Left renal pelvis (tissue), 4 donors: ENCODE results near the gene KLK3. TPM values are rescaled to one million over a fixed set of nuclear protein-coding genes. Genes with fewer than 3 reads are reported as not detected.
"Not testable (repeated sequence)": the region's sequence is repeated elsewhere in the genome, so short reads cannot be mapped to it uniquely, and the experiment has no call there.

Source experiments
- DNase-seq, 4 donors: peaks; one replicate each; pipeline ENCODE4 v3.0.0-alpha.2; 2013; ENCODE audit warnings: low read depth in 4 of 4, low spot score in 3 of 4
- polyA plus RNA-seq, 4 donors: library from polyadenylated mRNA; unstranded; fragments of 120-200 nt; gene quantifications; one replicate each; pipeline ENCODE4 v1.2.1, GENCODE V29; 2013; ENCODE audit not compliant: insufficient read length in 4 of 4

The KLK3 gene
- polyA plus RNA-seq: under 1 TPM in 3 of 4 donors, not detected in 1; 0.47 to 0.88 (median 0.66) TPM

DNA sequence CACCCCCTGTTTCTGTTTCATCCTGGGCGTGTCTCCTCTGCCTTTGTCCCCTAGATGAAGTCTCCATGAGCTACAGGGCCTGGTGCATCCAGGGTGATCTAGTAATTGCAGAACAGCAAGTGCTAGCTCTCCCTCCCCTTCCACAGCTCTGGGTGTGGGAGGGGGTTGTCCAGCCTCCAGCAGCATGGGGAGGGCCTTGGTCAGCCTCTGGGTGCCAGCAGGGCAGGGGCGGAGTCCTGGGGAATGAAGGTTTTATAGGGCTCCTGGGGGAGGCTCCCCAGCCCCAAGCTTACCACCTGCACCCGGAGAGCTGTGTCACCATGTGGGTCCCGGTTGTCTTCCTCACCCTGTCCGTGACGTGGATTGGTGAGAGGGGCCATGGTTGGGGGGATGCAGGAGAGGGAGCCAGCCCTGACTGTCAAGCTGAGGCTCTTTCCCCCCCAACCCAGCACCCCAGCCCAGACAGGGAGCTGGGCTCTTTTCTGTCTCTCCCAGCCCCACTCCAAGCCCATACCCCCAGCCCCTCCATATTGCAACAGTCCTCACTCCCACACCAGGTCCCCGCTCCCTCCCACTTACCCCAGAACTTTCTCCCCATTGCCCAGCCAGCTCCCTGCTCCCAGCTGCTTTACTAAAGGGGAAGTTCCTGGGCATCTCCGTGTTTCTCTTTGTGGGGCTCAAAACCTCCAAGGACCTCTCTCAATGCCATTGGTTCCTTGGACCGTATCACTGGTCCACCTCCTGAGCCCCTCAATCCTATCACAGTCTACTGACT is at the start of gene KLK3:
Gene KLK3, plus strand, starts transcription at position 280 of the 775 bp plus-strand sequence. Its CDS starts 41 bp downstream, at position 321.
- DNase-seq: no peak

DNA sequence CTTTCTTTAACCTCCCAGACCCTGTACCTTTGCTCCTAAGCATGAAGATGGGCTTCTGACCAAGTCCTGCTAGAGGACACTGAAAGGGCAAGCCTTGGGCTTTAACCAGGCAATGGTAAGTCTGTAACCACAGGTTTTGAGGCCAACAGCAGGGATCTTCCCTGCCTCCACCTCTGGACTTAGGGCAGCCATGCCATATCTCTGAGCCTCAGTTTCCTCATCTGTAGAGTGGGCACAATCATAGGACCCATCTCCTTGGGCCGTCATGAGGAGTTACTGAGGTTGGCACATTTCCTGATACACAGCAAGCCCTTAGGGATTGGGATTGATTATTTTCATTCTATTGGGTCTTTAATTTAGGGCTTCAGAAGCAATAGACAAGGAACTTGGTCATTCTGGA is 45.9 kb upstream of the KLK3 start:
- DNase-seq: no peak

DNA sequence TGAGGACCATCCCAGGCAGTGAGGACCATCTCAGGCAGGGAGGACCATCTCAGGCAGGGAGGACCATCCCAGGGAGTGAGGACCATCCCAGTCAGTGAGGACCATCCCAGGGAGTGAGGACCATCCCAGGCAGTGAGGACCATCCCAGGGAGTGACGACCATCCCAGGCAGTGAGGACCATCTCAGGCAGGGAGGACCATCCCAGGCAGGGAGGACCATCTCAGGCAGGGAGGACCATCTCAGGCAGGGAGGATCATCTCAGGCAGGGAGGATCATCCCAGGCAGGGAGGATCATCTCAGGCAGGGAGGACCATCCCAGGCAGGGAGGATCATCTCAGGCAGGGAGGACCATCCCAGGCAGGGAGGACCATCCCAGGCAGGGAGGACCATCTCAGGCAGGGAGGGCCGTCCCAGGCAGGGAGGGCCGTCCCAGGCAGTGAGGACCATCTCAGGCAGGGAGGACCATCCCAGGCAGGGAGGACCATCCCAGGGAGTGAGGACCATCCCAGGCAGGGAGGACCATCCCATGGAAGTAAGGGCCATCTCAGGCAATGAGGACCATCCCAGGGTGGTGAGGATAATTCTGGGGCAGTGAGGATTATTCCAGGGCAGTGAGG is 43.0 kb upstream of the KLK3 start:
- DNase-seq: not testable (repeated sequence)

DNA sequence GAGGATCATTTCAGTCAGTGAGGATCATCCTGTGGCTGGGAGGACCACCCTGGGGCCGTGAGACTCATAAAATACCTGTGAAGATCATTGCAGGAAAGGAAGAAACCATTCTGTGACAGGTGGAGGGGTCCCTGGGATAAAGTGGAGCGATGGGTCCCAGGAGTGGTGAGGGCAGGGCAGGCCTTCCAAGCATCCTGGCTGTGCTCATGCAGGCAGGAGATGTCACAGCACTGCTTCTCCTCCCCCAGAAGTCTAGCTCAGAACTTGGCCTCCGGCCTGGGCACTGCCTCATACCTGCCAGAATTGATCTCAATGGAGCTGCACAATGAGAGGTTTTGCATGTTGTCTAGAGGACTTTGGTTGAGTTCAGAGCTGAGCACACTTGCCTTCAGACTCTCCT is 42.2 kb upstream of the KLK3 start:
- no peak for DNase-seq

DNA sequence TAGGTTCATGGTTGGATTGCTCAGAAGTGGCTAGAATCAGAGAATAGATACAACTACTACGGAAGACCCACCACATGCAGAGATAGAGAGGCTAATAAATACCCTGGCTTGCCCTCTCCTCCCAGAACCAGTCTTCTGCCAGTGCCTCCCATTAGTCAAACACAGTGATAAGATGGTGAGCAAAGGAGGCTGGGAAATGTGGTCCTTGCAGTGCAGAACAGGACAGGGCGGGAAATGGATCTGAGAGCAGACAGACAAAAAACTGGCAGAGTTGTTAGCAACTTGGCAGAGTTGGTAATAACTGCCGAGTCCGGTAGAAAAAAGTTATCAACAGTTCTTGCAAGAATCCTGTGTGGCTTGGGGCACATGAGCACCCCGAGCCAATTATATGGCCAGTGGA is 39.8 kb upstream of the KLK3 start:
- DNase-seq: no peak

GRCh38 chr19:50815439-50815838 is 39.3 kb upstream of the KLK3 start:
- no peak for DNase-seq

DNA sequence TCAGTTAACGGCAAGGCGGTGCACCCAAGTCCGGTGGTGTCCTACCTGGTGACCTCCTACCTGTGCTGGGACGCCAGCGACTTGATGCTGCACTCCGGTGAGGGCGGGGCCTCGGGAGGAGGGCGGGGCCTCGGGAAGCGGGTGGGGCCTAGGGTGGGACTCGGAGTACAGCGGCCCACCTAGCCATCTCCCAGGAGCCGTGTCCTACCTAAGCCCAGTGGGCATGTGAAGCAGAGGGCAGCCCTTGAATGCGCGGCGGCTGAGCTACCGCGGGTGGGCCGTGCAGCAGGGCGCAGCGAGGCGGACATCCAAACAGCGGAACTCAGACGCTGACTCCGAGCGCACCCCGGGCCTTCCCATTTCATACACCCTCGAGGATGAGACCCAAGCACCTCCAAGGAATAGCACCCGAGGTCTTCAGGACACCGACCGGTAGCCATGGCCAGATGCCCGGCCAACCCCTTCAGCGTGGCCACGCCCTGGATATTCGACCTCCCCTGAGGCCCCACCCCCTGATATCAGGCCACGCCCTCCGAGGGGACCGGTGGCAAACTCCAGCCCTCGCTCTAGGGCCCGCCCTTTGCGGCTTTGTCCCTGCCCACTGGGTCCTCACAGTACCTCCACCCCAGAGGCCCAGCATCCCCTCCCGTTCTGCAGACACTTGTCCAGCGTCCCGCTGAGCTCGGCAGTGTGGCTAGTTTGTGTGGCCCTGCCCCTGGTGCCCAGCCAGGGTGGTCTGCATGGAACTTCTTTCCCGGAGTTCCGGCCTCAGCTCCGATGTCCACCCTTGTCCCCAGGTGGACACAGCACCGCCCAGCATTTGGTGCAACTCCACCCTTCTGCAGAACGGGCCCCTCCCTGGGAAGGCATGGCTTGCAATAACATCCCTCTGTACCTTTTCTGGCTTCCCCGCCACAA is 36.5 kb upstream of the KLK3 start:
- DNase-seq: no peak

- no peak for DNase-seq
Measured at GRCh38 chr19:50818859-50819472, 35.7 kb upstream of the KLK3 start.

DNA sequence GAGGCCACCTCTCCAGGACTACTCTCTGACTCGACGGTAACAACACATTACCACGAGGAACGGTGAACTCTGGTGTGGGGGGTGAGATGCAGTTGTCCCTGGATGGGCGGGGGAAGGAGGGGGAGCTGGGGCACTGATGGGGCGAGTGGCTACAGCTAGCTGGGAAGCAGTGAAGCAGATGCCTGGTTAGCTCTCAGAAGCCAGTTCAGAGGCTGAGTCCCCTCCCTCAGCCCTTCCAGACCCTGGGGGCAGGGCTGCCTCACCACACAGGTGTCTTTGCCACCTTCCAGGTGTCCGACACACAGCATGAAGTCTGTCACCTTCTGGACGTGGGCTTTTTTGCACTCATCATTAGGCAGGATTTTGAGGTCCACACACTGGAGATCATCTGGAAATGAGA is 35.1 kb upstream of the KLK3 start:
- no peak for DNase-seq

DNA sequence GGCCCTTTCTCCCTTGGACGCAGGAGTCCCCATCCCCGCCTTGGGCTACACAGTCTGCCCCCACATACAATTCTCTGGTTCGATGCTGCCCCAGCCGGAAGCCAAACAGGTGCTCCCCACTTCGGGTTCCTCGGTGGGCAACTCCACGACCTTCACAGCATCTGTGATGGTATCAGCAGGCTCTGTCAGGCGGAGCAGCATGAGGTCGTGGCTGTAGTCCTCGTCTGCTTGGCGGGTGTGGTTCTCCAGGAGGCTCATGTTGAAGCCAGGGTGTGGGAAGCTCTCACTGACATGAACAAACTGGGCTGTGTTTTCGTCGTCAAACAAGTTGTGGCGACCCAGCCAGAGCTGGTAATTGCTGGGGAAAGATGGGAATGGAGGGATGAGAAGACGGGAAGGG is 34.6 kb upstream of the KLK3 start:
- no peak for DNase-seq

GRCh38 chr19:50820549-50821247 is 34.0 kb upstream of the KLK3 start:
- no peak for DNase-seq

GRCh38 chr19:50821248-50821612 is 33.5 kb upstream of the KLK3 start:
- DNase-seq: no peak

DNA sequence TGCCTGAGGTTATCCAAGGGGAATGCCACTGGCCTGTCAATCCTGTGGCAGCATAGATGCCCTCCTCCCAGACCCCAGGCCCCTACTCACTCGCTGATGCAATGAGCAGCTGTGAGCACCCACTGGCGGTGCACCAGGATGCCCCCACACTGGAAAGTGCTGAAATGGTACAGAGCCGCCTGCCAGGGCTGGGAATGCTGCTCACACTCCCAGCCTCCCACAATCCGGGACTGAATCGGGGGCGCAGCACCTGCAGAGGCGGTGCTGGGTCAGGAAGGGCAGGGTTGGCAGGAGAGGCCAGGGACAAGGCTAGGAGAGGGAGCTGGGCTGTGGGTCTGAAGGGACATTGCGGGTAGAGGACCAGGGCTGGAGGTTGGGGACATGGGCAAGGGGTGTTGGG is 33.1 kb upstream of the KLK3 start:
- no peak for DNase-seq

- DNase-seq: no peak
Measured at GRCh38 chr19:50822661-50823208, 32.0 kb upstream of the KLK3 start.

DNA sequence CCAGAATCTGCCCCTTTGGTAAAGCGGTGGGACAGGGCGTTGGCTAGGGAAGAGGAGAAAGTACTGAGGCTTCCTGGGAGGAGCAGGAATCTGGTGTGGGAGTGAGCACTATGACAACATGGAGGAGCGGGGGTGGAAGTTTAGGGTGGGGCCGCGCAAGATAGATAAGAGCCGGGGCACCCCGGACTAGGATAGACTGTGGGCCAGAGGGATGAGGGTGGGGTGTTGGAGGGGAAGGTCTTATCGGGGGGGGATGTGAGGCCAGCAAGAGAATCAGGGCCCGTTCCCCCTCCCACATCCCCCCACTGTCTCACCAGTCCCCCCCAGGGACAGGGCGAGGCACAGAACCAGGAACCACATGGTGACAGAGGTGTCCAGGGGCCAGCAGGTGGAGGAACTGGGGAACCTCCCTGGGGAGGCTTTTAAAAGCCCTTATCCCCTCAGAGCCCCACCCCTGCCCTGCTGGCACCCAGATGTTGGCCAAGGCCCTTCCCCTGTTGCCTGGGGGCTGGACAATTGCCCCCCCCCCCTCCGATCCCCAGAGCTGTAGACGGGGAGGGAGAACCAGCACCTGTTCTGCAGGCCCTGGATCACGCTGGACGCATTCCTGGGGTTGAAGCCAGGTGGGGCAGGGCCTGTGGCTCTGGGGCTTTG is 31.2 kb upstream of the KLK3 start, which contains the start of gene KLK1:
Gene KLK1, minus strand, starts transcription at position 399 of the 654 bp plus-strand sequence. Its CDS starts 39 bp downstream, at position 360.
- DNase-seq: no peak

DNA sequence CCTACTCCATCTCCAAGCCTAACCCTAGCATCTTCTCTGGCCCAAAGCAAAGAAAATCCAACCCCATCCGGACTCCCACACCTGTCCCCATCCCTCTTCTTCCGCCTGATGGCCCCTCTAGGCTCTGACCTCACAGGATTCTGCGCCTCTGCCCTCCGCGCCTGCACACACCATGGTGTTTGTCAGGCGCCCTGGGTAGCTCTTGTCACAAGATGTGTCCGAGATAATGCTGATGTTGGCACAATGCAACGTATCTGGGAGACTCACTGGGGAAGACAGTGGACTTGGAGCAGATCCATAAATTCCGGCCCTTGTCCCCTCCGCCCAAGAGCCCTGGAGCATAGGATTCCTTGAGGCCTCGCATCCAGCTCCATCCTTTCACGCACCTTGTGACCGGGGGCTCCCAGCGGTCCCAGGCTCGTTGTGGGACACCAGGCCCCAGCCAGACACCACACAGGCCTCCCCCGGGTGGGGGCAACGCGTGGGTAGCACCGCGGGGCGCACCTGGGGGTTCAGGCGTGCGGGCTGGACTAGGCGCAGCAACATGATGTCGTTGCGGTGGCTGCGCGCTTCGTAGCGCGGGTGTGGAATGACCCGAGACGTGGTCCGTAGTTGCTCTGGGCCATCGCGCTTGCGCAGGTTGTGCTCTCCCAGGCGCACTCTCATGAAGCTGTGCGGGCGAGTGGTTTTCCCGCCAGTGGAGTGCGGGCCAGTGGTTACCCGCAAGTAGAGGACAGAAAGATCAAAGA is 28.0 kb upstream of the KLK3 start:
- DNase-seq: no peak

GRCh38 chr19:50827476-50827875 is 27.2 kb upstream of the KLK3 start:
- no peak for DNase-seq

DNA sequence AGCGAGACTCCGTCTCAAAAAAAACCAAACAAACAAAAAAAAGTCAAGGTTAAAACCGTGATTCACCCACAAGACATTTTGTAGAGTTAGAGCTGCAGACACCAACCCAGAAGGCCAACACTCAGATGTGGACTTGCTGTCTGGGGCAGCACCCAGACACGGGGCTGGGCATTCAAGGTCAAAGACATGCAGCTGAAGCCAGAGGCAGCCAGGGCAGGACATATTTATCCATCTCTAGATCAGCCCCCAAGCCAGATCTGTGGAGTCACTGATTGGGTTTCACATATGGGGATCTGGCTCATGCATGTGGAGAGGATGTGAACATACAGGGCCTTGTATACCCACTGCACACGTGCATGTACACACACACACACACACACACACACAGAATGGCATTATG is 24.9 kb upstream of the KLK3 start:
- DNase-seq: no peak
